DMS 273 treated with DMSO at 0.1 percent for 48 hours (cell line): ENCODE measurements around the gene HCN2.

Source experiments
- DNase-seq: peaks from one replicate; lab custom pipeline; 2025; lab: John Stamatoyannopoulos, UW

Gene HCN2

DNA sequence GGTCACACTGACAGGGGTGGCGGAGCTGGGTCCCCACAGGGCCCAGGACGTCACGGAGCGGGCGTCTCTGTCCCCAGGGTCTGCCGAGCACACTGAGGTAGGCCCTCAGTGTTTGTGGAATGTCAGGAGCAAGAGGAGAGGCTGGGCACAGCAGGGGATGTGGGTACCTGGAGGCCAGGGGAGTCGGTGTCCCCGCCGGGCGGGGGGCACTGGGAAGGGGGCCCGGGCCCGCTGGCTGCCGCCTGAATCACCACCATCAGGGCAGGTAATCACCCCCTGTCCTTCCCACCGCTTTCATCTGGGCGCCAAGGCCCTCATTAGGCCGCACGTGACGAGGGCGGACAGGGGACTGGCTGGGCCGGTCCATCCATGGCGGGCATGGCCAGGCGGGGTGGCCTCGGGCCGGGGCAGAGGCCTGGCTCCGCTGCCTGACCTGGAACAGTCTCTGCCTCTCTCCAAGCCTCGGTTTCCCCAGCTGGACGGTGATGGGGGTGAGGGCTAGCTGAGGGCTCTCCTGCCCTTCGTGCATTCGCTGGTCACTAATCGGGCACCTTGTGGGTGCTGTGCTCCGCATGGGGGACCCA is 51.0 kb downstream of the HCN2 start:
- no peak for DNase-seq

DNA sequence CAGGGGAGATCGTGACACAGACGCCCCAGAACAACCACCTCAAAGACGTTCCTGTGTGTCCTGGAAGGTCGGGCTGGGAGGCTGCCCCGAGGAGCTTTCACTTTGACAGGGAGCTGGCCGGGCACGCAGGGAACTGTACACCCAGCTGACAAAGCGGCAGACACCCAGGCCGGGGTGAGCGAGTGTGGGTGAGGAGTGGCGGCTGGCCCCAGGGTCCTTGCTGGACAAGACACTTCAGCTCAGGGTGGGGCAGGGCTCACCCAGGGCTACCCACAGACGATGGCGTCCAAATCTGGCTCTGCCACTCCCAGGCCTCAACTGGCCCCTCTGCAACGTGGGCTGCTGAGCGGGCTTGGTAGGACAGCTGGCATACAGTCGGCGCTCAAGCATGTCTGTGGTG is 52.0 kb downstream of the HCN2 start:
- DNase-seq = no peak

DNA sequence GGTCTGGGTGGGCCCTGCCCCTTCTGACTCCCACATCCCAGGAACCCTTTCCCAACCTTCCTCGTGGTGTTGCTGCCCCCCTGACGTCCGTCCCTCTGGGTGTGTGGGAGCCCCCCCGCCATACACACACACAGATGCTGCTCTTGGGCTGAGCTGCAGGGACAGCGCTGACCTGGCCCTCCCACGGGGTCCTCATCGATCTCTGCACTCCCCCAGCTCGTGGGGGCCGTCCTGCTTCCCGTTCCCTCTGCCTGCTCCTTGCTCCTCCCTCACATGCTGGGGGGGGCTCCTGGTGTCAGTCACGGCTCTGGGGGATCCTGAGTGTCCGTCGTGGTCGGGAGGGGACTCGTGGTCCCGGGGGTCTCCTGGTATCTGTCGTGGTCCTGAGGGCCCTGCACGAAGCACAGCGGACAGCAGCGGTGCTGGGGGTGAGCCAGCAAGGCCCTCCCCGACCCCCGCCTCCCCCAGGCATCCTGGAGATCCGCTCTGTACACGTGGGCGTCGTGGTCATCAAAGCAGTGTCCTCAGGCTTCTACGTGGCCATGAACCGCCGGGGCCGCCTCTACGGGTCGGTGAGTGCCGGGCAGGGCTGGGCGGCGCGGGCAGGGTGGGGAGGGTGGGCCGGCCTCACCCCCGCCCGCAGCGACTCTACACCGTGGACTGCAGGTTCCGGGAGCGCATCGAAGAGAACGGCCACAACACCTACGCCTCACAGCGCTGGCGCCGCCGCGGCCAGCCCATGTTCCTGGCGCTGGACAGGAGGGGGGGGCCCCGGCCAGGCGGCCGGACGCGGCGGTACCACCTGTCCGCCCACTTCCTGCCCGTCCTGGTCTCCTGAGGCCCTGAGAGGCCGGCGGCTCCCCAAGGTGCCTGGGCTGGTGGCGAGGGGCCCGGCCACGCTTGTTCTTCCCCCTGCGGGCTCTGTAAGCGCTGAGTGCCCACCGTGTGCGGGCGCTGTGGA is 53.4 kb downstream of the HCN2 start:
- no peak for DNase-seq

DNA sequence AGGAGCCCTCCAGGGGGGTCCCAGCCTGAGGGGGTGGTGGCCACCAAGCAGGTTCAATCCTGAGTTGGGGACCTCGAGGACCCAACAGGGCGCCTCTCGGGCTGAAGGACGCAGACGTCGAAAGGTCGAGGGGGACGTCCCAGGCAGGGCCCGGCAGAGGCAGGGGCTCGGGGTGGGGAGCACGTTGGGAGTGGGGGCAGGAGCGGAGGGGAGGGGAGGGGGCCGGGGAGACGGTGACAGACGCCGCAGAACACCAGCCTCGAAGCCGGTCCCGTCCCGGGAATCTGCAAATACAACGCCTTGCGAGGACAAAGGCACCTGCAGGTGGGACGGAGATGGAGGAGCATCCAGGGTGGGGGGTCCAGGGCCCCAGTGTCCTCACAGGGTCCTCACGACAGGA is 54.1 kb downstream of the HCN2 start:
- DNase-seq = no peak

DNA sequence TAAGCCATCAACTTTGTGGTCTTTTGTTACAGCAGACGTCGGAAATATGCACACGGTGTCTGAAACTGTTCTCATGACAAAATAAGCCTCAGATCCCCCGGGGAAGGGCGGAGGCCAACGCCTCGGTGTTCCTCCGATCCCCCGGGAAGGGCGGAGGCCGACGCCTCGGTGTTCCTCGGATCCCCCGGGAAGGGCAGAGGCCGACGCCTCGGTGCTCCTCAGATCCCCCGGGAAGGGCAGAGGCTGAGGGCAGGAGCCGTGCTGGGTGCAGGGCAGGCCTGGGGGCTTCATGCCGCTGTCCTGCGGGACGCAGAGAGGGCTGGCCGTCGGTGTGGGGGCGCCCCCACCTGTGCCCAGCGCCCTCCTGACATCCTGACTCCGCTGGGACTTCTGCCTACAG is 54.7 kb downstream of the HCN2 start:
- no peak for DNase-seq

DNA sequence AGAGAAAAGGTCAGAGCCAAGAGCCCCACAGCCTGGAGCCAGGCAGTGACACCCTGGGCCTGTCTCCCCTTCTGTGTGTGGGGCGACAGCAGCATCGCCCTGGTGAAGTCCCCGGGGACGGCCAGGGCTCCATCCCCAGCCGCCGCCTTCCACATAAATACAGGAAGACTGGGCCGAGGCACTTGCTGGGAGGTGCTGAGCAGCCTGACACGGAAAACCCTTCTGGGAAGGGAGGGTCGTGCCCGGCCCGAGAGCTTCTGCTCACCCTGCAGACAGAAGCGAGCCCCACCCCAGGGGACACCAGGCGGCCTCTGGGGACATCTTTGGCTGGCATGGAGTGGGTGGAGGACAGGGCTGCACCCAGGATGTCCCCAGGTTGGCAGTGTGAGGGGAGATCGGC is 55.1 kb downstream of the HCN2 start:
- DNase-seq = no peak

DNA sequence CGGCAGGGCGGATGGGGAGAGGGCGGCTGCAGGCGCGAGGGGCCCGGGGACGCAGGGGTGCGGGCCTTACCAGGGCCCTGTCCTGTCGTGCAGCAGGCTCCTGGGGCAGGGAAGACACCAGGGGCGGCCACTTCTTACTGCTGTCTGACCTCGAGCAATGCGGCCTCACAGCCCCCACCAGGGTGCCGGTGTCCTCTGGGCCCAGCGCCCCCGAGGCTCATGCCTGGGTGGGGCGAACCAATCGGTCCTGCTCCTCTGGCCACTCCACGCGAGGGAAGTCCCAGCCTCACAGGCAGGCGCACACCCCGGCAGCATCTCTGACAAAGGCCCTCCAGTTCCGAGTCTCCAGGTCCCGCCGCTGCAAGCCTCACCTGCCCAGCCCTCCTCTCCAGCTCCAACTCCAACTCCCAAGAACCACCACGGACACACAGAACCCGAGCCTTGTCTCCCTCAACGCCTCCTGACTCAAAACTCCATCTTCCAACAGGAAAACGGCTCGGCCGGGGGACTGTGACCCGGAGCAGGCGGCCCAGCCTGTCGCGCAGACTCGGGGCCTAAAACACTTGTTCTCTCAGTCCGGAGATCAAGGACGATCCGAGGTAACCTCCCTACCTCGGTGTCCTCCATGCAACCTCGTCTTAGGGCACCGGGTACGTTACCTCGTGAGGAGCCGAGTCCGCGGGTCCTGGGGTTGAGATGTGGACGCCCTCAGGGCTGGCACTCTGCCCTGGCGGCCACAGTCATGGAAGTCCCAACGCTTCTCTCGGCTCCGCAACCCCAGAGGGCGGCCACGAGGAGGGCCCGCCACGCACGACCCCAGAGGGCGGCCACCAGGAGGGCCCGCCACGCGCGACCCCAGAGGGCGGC is 56.5 kb downstream of the HCN2 start:
- no peak for DNase-seq

DNA sequence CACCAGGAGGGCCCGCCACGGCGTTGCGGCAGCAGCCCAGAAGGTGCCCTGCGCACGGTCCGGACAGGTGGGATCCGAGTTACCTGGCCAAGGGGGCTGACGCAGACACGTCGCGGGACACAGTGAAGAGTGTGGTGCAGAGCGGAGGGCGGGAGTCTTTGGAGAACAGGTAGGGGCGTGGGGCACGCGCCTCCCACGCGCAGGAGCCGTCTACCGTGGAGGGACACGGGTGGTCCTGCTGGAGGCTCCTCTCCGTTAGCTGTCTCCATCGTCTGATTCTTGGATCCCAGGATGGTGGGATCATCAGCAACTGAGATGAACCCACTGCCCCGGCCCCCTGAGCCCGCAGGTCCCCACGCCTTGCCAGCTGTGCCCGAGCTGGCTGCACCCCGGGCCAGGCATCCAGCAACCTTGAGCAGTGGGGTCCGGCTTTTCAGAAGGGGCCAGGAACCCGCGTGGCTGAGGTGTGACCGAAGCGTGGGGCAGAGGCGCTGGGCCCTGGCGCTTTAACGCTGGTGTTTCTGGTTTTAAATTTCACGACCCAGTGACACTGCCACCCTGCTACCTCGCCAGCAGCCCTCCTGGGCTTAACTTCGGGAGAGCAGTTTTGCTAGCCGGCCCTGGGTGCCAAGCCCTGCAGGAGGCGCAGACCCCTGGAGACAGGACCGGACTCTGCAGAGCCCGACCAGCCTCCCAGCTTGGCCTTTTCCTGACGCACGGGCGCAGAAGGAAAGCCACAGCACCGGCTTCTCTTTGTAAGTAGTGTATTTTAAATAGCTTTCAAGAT is 57.3 kb downstream of the HCN2 start:
- DNase-seq = no peak

DNA sequence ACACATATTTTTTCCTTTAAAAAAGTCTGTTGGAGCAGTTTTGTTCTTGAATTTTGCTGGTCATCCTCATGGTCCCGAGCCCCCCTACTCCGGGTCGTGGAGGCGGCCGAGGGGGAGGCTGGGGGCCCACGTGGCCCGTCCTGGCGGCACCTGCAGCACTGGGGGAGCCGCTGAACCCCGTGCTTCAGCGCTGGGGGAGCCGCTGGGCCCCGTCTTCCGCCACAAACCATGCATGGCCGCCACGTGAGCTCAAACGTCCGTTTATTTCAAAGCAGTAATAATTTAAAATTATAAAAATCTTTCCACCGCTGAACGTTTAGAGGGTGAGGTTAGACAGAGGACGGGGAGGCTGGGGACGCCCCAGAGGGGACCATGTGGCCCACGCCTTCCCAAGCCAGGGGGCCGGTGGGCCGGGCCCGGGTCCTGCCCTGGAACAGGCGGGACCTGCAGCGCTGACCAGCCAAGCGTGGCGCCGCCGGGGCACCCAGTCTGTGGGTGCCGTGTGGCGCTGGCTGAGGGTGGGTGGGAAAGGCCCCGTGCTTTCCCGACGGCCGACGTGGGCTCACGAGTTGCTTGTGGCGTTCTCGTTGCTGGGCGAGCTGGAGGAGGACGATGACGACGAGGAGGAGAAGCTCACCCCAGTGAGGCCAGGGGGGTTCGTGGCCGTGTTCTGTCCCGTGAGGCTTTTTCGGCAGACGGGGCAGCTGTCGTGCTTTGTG is 58.0 kb downstream of the HCN2 start:
- DNase-seq = no peak

DNA sequence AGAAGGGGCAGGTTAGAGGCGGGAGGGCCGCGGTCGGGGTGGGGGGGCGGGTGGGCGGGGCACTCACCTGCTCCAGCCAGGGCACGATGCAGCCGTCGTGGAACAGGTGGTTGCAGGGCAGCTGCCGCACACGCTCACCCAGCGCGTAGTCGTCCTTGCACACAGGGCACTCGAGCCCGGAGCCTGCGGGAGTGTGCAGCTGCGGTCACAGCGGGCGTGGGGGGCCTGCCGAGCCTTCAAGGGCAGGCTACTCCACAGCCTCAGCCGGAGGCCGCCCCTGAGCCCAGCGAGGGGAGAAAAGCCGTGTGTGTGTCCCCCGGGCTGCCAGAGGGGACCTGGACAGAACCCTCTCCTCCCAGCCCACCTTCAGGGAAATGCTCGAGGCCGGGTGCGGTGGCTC is 58.6 kb downstream of the HCN2 start:
- no peak for DNase-seq

DNA sequence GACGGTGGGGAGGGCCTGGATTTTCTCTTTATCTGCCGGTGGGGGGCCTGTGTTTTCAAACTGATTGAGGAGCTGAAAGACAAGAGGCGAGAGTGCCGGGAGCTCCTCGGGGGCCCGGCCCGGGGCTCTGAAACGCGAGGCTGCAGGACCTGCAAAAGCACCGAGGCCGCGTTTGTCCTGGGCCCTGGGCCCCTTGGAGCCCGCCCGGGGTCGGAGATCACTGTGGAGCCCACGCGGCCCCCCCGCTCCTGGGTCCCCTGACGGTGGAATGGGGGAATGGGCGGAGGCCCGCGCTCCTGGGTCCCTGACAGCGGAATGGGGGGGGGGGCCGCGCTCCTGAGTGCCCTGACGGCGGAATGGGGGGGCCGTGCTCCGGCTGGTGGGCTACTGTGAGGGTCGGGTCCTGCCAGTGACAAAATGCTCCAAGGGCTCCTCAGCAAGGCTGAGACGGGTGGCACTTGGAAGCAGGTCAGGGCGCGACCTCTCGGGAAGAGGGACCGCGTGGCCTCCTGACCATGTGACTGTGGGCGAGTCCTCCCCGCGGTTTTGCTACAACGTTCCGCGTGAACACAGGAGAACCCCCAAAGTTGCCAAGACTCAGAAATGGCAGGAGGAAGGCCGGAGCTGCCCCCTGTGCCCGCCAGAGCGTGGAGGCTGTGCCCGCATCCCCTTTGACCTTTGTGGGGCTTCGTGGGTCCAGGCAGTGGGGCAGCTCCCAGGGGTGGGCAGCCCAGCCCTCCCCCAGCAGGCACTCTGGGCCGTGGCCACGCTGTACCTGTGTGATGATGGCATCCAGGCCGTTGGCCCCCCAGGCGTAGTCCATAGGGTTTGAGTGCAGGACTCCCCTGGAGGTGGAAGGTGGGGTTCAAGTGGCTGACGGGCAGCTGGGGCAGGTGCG is 59.5 kb downstream of the HCN2 start:
- DNase-seq = no peak

DNA sequence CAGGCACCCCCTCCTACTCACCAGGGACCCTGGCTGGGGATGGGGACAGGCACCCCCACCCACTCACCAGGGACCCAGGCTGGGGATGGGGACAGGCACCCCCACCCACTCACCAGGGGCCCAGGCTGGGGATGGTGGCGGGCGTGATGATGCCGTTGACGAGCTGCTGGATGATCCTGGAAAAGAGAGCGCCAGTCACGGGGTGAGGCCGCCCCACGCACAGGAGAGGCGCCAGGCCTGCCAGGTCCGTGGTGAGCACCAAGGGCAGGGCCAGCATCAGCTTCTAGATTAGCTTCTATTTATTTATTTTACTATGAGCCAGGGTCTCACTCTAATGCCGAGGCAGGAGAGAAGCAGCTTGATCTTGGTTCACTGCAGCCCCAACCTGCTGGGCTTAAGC is 60.4 kb downstream of the HCN2 start:
- no peak for DNase-seq

DNA sequence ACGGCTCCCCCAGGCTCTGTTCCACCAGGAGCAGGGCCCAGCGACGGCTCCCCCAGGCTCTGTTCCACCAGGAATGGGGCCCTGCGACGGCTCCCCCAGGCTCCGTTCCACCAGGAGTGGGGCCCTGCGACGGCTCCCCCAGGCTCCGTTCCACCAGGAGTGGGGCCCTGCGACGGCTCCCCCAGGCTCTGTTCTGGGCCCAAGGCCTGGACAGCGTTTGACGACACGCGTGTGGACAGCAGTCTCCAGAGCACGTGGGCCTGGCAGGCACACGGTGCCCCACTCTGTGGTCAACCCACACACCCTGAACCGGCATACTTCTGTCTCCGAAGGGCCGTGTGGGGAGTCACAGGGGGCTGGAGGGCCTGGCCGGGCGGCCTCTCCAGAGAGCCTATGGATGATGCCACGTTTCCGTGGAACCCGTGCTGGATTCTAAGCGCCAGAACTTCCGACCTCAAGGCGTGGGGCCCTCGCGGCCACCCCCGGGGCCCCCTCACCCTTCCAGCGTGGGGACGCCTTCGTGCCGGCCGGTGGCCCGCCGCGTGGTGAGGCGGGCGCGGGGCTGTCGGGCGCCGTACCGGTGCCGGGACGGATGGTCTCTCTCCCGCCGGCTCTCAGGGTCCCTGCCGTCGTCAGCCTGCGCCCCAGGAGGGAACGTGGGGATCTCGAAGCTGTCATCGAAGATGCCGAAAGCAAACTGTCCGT is 61.6 kb downstream of the HCN2 start:
- DNase-seq = no peak

DNA sequence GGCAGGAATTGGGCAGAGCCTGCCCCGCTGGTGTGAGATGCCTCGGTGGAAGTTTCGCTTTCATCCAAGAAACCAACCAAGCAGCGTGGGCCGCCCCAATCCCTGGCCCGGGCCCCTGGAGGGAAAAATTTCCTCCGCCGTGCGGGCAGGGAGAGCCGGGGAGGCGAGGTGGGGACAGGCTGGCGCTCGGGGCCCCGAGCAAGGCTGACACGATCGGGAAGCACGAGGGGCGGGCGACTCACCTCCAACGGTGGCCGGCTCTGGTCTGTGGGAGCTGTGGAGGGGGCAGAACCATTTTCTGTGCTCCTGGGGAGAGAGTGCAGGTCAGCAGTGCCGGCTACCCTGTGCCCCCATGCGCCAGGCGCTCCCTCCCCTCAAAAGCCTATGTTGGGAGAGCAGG is 62.3 kb downstream of the HCN2 start:
- no peak for DNase-seq

DNA sequence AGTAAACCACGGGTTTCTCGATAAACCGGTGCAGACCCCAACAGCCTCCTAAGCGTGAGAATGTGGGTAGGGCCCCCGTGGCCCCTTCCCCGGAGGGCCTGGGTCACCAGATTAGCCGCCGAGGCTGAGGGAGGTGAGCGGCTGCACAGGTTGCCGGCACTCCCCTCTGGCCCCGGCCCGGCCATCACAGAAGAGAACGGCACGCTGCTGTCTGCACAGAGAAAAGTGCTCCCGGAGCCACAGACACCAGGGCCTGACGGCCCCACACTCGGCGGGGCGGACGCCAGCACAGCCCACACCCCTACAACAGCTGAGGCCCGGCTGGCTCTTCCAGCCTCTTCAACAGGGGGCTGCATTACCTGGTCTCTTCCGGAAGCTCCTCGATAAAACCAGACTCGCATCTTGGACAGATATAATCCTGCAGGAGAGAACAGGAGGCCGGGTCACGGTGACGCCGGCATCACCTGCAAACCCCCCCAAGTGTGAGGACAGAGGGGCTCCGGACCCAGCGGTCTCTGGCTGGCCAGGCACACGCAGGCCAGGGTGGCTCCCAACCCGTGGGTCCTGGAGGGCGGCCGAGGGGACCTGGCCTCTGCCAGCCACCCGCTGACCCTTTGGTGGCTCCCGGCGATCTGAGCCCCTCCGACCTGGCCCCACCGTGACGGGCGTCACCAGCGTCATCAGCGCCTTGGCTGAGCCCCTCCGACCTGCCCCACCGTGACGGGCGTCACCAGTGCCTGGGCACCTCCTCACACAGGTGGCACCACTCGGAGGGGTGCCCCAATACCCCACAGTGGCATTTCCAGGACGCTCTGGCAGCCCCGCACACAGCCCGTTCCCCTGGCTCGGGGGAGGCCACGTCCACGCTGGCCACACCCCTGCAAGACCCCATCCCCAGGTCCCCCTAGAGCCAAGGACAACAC is 63.0 kb downstream of the HCN2 start:
- DNase-seq = no peak

DNA sequence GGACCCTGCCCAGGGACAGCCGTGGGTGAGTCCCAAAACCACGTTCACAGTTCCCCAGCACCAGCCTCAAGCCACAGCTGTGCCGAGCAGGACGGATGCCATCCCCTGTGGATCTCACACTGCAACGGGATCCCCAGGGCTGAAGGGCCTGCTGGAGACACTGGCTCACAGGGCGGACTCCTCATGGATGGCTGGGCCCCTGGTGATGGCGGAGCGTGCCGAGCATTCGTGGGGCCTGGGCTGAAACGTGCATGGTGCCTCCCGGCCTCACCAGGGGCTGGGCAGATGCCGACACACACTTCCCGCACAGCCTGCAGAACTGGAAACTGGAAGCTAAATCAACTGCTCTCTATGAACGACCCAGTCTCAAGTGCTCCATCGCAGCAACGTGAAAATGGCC is 63.7 kb downstream of the HCN2 start:
- DNase-seq = no peak

DNA sequence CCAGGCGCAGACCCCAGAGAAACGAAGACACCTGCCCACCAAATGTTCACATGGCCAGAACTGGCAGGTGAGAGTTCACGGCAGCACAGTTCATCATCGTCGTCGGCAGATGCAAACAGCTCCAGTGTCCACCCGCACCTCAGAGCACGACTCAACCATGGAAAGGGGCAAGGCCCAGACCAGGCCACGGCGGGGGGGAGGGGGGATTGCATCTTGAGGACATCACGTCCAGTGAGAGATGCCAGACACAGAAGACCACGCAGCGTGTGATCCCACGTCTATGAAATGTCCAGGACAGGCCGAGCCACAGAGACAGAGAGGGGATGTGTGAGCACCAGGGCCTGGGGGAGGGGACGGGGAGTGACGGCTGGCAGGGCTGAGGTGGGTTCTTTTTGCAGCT is 66.0 kb downstream of the HCN2 start:
- DNase-seq = no peak

DNA sequence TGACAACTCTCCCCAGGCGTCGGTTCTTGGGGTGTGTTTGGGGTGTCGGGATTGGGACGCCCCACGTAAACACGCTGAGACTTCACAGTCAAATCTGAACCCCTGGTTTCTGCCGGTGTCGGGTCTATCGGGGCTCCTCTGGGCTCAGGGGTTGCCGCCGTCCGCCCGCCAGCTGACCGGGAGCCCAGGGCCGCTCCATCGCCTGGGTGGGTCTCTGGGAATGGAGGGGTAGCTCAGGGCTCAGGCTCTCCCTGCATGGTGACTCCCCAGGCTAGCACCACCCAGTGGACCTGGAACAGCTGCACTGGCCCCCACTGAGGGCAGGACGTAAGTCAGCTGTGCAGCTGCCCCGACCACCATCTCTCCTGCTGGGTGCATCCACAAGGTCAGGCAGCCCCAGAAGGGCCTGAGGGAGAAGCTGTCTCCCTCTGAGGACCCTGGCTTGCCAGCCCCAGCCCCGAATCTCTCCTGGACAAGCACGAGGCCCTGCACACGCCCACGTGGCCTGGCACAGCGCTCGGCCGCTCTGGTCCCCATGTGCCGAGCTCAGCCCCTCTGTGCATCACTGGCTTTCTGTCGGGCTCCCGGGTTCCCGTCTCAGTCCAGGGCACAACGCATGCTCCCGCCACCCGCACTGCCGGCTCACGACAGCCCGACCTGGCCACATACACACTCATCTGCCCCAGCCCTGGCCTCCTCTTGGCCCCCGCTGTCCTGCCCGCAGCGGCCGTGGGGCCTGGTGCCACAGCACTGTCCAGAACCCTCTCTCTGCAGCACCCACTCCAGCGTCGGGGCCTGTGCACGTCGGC is 67.3 kb downstream of the HCN2 start:
- DNase-seq = no peak
